SHP77 (cell line): ENCODE data around the gene ARFGAP1.

ENCODE experiments used
- DNase-seq, 2 experiments: peaks; one replicate each; lab custom pipeline; 2025; lab: John Stamatoyannopoulos, UW

Gene ARFGAP1

DNA sequence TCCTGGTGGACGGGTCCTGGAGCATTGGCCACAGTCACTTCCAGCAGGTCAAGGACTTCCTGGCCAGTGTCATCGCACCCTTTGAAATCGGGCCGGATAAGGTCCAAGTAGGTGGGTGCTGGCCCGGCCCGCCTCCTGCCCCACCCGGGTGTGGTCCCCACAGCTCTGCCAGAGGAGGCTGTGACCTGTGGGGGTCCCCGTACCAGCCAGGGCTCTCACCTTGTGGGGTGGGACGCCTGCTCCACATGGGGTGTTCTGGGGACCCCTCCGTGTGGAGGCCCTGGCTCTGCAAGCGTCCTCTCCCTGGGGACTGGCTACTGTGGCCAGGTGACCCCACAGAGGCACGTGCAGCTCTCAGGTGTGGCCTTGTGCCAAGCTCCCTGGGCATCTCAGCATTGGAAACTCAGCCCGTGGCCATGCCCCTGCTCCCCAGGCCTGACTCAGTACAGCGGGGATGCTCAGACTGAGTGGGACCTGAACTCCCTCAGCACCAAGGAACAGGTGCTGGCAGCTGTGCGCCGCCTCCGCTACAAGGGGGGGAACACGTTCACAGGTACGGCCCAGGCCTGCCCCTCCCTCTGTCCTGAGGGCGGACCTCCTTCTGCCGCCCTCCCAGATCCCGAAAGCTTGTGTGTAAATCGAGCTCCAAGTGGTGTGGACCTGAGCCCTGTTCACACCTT, 35.1 kb downstream of the ARFGAP1 start:
- DNase-seq: no peak

DNA sequence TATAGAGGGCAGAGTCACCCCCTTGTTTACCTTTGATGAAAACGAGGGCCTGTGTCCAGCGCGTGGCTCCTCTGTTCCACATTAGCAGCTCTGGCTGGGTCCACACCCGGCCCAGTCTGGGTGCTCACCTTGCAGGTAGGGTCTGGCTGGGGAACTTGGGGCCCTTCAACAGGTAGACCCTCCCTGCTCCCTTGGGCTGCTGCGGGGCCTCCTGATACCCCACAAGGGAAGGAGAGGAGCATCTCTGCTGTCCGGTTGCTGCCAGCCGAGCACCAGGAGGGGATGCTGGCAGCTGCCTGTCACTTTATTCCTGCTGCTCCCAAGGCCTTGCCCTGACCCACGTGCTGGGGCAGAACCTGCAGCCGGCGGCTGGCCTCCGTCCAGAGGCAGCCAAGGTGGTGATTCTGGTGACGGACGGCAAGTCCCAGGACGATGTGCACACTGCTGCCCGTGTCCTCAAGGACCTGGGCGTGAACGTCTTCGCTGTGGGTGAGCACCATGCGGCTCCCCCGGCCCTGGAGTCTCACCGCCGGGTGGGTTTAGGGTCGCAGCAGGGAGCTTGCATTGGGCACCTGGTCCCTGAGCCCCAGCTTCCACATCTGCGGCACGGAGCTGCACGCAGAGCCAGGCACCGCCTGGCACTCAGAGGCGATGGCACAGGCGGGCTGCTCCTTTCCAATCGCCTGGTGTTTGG, 35.8 kb downstream of the ARFGAP1 start:
- no peak for DNase-seq

DNA sequence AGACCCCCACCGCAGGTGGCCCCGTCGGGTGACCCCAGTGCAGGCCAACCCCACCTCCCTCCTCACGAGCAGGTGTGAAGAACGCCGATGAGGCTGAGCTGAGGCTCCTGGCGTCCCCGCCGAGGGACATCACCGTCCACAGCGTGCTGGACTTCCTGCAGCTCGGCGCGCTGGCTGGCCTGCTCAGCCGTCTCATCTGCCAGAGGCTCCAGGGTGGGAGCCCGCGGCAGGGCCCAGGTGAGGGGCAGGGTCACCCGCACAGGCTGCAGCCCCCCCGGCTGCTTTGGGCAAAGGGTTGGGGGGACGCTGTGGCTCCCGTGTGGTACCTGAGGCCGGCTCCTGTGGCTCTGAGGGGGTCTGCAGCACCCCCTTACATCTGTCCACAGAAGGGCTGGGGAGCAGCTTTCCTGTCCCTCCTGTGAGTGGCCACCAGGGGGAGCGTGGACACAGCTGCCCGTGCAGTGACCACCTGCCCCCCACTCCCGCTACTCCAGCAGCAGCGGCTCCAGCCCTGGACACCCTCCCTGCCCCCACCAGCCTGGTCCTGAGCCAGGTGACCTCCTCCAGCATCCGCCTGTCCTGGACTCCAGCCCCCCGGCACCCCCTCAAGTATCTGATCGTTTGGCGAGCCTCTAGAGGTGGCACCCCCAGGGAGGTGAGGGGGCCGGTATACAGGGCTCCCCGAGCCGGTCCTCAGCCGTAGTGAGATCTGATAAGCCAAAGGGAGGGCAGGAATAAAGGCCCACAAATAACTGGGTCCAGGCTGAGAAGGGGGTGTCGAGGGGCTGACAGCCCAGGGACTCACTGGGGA, 36.9 kb downstream of the ARFGAP1 start:
- DNase-seq: peak; percentile 47 to 68

DNA sequence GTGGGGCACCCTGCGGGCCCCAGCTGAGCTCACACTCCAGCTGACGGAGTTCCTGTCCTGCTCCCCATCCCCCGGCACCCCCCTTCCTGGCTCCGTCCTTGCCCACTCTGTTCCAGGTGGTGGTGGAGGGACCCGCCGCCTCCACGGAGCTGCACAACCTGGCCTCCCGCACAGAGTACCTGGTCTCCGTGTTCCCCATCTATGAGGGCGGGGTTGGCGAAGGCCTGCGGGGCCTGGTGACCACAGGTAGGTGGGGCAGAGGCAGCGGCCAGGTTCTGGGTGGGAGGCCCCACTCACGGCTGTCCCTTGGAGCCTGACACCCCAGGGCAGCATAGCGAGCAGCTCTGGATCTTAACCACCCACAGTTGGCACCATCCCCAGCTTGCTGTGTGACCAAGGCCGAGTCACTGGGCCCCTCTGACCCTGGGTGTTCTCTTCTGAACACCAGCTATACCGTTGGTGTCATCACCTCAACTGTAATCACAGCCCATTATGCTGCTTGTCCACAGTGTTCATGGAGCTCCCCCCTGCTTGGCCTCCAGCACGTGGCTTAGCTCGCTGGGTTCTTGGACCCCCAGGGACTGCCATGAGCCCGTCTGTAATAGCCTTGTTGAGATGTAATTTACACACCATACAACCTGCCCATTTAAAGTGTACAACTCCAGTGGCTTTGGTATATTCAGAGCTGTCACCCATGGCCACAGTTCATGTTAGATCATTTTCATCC, 37.8 kb downstream of the ARFGAP1 start:
- no peak for DNase-seq

DNA sequence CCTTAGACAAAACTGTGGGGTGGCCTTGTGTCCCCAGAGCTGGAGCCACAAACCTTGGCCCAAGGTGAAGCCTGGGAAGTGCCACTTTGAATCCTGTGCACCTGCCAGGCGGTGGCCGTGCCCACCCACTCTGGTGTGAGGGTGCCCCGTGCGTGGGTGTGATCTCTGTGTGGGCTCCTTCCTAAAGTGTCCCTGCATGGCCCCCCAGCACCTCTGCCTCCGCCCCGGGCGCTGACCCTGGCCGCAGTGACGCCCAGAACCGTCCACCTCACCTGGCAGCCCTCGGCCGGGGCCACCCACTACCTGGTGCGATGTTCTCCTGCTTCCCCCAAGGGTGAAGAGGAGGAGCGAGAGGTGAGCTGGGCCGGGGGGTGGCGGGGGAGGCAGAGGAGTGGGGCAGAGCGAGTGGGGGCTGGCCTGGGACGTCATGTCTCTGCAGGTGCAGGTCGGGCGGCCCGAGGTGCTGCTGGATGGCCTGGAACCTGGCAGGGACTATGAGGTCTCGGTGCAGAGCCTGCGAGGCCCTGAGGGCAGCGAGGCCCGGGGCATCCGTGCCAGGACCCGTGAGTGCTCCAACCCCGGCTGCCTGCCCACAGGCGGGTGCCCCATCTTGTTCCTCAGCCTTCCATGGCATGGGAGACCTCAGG, 38.7 kb downstream of the ARFGAP1 start:
- DNase-seq: no peak

DNA sequence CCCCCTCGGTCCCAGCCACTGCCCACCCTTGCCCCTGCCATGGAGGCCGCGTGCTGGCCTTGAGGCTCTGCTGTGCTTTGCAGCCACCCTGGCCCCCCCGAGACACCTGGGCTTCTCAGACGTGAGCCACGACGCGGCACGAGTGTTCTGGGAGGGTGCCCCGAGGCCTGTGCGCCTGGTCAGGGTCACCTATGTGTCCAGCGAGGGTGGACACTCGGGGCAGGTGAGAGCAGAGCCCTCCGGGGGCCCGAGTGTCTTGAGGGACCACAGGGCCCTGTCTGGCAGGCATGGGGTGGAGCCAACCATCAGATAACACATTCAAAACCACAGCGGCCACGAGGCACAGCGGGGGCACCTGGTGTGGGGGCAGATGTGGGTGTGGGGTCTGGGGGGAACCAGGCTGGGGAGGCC, 39.2 kb downstream of the ARFGAP1 start:
- DNase-seq: no peak

DNA sequence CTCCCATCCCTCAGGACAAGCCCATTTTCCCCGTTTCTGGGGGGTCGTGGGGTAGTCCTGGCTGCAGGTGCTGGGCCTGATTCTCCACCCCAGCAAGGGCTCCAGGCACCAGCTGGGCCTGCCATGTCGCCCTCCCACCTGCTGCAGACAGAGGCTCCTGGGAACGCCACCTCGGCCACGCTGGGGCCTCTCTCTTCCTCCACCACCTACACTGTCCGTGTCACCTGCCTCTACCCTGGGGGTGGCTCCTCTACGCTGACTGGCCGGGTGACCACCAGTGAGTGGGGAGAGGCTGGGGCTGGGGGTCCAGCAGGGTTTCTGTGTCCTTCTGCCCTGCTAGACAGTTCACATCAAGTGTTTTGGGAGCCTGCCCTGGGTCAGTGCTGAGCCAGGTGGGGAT, 39.7 kb downstream of the ARFGAP1 start:
- peak in 1 of 2 experiments; percentile 41 for DNase-seq

DNA sequence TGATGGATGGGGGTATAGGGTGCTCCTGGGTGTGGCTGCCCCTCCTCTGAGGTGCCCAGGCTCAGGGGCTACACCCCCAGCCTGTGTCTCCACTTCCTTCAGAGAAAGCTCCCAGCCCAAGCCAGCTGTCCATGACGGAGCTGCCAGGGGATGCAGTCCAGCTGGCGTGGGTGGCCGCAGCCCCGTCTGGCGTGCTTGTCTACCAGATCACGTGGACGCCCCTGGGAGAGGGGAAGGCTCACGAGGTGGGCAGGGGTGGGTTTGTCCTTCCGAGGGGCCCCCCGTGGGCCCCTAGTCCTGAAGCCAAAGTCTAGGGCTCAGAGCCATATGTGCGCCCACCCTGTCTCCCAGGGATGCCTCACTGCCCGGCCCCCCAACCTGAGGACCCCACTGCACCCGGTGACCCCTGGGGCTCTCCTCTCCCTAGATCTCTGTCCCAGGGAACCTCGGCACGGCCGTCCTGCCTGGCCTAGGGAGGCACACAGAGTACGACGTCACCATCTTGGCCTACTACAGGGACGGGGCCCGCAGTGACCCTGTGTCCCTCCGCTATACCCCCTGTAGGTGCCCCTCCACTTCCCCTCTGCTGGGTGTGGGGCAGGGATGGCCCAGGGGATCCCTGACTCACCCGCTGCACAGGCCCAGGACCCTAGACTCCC, 40.2 kb downstream of the ARFGAP1 start:
- no peak for DNase-seq

DNA sequence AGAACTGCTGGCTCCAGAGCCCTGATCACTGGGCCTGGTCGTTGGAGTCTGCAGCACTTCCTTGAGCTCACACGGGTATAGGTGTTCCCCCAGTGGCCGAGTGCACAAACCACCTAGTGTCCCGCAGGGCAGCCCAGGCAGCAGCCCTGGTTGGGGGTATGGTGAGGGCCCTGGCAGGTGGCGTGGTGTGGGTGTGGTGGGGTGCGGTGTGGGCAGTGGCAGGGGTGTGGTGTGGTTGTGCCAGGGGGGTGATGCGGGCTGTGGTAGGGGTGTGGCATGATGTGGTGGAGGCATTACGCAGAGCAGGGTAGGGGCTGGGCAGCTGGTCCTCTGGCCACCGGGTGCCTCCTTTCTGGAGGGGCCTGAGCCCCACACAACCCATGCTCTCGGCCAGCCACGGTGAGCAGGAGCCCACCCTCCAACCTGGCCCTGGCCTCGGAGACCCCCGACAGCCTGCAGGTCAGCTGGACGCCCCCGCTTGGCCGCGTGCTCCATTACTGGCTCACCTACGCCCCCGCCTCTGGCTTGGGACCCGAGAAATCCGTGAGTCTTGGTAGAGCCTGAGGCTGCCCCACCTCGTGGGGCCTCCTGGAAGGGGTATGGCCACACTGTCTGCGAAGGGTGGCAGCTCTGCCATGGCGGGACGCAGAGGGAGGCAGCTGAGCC, 40.9 kb downstream of the ARFGAP1 start:
- no peak for DNase-seq

DNA sequence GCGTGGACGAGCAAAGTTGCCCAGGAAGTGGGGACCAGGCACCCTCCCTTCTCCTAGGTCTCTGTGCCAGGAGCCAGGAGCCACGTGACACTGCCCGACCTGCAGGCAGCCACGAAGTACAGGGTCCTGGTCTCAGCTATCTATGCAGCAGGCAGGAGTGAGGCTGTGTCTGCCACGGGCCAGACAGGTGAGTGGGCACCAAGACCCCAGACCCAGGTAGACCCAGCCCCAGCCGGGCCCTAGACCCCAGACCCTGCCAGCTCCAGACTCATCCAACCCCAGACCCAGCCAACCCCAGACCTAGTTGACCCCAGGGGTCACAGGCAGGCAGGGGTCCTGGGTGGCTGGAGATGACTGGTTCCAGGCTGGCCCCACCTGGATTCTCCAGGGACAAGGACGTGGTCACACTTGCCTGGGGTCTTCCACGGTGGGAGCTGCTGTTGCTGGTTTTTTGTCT, 41.4 kb downstream of the ARFGAP1 start:
- DNase-seq: no peak

DNA sequence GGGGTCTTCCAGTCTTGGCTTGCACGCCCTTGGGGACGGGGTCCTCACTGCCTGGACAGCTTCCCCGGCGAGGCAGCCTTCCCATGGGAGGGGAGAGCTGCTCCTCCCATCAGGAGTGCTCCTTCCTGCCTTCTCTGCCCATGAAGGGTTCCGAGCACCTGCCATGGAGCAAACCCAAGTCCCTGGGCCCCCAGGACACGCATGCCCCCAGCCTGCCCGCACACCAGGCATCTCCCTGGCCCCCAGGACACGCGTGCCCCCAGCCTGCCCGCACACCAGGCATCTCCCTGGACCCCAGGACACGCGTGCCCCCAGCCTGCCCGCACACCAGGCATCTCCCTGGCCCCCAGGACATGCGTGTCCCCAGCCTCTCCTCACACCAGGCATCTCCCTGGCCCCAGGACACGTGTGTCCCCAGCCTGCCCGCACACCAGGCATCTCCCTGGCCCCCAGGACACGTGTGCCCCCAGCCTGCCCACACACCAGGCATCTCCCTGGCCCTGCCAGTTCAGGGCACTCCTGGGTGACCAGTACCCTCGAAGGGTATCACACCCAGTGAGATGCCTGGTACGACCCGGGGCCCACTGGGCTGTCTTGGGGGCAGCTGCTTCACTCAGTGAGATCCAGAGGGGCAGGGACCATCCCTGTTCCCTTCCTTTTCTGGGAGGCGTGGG, 42.1 kb downstream of the ARFGAP1 start:
- no peak for DNase-seq

DNA sequence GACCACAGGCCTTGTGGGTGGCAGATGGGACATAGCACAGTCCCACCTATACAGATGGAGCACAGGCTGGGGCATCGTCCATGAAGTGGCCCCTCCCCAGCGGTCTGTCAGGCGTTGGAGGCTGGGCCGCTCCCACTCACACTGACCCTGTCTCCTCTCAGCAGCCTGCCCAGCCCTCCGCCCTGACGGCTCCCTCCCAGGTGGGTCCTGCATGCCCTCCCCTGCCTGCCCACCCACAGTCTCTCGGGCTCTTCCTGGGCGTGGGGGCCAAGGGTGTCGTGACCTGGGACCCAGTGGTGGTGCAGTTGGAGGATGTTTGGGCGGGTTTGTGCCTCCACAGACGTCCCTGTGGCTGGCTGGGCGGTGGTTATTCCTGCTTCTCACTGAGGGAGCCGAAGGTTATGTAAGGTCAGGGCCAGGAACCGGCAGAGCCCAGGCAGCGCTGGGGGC, 42.7 kb downstream of the ARFGAP1 start:
- no peak for DNase-seq

DNA sequence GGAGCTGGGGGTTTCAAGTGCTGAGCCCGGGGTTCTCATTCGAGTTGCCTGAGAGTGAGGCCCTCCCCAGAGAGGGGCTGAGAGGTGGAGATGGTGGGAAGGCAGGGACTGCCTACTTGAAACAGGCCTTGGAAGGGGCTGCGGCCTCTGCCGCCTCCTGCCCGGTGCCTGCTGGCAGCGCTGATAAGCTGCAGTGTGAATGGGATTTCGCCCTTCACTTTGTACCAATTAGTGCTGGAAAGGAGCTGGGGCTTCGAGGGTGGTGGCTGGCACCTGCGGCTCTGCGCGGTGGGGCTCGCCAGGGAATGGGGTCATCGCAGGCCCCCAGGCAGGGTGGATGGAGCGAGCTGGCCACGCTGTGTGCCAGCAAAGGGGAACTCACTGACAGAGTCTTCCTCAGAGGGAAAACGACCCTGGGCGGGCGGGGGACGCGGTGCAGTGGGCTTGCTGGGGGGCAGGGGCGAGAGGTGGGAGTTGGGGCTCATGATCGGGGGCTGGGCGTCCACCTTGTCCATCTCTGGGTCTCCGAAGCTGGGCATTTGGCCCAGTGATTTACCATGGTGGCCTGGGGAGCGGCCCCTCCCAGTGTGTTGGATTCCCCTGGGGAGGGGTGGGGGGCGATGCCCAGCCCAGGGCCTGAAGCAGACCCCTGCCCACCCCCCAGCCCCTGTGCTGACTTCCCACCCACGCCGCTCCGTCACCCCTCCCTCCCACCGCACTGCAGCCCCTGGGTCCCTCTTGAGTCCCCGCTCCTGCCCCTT, 43.3 kb downstream of the ARFGAP1 start:
- DNase-seq: no peak

DNA sequence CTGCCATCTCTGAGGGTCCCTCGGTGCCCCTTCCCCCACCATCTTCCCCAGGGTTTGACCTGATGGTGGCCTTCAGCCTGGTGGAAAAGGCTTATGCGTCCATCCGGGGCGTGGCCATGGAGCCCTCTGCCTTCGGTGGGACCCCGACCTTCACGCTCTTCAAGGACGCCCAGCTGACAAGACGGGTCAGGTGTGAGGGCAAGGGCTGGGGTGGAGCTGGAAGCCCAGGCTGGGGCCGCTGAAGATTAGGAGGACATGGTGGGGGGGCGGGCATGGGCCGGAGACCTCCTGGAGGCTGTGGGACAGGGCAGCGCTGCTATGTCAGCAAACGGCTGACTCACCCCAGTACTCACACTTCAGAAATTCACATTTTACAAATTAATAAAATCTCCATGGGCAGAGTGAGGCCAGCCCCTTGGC, 43.9 kb downstream of the ARFGAP1 start:
- DNase-seq: no peak

DNA sequence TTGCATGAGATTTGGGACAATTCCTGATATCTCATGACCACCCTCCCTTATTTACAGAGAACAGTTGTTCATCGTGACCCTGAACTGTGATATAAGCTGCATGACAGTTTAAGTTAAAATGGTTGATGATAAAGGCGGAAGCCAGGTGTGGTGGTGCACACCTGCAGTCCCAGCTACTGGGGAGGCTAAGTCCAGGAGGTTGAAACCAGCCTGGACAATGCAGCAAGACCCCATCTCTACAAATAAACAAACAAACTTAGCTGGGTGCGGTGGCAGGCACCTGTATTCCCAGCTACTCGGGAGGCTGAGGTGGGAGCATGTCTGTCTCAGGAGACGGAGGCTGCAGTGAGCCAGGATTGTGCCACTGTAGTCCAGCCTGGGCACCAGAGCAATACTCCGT, 44.4 kb downstream of the ARFGAP1 start:
- DNase-seq: no peak

DNA sequence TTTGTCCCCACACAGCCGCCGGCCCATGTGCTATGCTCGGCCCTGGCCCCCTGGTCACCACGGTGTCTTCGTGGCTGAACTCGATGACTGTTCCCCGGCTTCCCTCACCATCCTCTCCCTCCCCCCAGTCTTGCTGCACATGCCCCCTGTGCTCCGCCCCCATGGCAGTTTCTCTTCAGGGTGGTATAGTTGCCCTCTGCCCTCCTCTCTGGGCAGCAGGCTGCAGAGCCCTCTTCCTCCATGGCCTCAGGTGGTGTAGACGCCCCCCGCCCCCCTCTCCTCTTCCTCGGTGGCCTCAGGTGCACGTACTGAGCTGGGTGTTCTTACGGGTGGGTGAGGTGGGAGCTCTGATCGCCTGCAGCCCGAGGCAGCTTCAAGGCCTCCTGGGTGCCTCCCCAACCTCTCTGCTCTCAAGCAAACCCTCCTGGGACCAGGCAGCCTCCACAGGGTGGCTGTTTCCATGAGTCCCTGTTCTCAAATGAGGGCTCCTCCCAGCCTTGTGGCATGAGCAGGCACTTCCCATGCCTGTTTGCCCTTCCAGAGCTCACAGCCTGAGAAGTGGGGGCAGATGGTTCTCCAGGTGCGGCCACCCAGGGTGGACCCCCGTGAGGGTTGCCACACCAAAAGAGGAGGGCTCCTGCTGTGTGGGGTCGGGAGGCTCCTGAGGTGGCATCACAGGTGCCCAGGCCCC, 45.1 kb downstream of the ARFGAP1 start:
- no peak for DNase-seq

DNA sequence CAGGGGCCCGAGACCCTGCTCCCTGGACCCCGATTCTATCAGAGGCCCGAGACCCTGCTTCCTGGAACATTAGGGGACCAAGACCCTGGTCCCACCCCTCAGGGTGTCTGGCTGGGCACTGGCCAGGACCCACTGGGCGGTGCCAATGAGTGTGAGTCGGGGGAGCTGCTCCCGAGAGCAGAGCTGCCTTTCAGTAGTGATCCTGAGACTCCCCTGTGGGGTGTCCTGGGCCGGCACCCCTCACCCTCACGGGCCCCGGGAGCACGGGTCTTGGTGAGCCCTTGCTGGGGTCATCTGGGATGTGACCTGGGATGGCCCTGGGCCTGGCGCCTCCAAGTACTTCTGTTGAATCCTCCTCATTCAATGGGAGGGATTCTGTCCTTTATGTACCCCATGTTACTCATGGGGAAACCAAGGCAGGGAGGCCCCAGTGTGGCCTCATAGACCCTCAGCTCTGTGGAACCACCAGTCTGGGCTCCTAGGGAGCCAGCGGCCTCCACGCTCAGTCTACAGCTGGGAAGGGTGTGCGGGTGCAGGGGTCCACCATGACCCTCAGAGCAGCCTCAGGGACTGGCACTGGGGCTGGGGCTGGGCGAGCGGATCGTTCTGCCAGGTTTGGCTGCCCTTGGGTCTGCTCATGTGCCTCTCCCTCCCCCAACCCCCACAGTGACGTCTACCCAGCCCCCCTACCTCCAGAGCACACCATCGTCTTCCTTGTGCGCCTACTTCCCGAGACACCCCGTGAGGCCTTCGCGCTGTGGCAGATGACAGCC, 46.0 kb downstream of the ARFGAP1 start:
- no peak for DNase-seq
